ENCODE measurements around the gene TTF1.

DNA sequence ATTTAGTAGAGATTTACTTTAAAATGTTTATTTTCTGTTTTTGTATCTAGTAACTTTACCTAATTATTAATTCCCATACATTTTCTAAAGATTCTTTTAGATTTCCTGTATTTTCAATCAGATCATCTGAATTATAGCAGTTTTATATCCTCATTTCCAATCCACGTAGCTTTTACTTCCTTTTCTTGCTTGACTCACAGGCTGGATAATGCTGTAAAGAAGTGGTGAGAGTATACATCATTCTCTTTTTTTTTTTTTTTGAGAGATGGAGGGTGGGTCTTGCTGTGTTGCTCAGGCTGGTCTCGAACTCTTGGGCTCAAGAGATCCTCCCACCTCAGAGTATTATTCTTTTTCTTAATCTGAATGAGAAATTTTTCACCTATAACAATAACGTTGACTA, 40.7 kb downstream of the TTF1 start:
- TF ChIP-seq POLR2A (IDR thresholded peaks at IDR 0.05) (no peak), POLR2AphosphoS5 (IDR thresholded peaks at IDR 0.05) (no peak)

Measured in spleen (tissue), 3 donors.